Jurkat, Clone E6-1 (cell line): Measurements from ENCODE around the gene MYO5B.

Source experiments
- DNase-seq: peaks from one replicate; pipeline ENCODE4 v3.0.0-alpha.2; 2011; ENCODE audit warnings: low read depth, low spot score
- H3K4me3 ChIP-seq: 2 replicates; pipeline ENCODE4 v1.5.1; 2011; ENCODE audit warnings: mild to moderate bottlenecking, low read length, control low read depth, moderate library complexity

Gene MYO5B

DNA sequence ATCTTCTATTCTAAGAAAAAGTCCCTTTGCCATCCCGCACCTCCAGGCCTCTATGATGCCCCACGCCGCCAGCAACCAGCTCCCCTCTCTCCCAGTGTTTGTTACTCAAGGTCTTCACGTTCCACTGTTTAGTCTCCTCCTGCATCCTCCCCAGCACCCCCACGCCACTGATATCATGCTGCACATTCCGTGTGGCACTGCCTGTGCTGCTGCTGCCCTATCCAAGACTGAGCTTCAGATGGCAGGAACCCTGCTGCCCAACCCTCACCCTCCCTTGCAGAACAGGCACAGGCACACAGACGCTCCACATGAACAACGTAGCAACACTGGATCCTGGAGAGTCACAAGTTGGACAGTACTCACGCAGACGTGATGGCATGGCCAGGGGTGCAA, 35.3 kb downstream of the MYO5B start:
- no peak for DNase-seq
- H3K4me3 ChIP-seq = no peak overlapping the region

DNA sequence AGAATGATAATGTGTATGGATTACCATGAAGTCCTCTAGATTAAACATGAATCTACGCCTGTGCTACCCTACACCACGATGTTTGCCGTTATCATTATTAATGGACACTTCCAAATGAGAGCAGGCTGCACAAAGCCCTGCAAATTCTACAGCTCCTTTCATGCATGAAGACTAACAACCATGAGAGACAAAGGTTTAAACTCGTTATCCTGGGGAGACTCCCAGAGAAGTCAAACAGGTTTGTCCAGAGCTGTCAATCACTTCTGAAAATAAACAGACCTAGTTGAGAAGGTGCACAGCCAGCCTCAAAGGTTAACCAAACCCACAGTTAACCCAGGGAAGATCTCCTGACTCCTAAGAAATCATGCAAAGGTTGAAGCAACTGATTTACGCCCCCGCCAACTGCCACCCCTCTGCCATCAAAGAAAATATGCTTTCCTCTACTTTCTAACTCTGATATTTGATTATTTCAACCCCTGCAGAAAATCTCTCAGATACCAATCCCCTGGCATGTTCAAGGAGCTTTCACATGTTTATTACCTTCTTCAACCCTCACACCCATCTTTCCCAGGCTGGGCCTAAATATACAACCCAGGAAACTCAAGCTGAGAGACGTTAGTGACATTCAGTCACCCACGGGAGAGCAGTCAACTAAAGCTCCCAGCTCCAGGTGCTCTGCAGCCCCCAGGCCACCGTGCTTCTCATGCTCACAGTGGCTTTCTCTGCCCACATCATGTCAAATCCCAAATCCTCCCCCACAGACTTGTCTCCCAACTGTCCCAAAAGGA, 35.9 kb downstream of the MYO5B start:
- H3K4me3 ChIP-seq = no peak overlapping the region
- DNase-seq = no peak

DNA sequence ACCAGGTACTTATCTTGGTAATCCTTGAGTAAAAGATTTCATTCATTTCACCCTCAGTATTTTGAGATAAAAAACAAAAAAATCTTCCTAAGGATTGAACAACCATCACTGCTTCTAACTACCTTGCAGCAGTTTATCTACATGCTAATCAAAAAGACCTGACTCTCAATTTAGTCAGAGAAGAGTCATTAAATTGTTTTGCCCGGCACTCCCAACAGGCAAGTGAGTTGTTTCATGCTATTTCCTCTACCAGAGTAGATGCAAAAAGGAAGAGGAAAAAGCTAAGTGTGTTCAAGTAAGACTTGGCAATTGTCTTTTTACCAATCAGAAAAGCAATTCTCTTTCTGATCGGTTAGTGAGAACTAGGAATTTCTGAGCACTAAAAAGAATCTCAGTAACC, 39.5 kb downstream of the MYO5B start:
- no peak for DNase-seq
- no peak overlapping the region for H3K4me3 ChIP-seq

DNA sequence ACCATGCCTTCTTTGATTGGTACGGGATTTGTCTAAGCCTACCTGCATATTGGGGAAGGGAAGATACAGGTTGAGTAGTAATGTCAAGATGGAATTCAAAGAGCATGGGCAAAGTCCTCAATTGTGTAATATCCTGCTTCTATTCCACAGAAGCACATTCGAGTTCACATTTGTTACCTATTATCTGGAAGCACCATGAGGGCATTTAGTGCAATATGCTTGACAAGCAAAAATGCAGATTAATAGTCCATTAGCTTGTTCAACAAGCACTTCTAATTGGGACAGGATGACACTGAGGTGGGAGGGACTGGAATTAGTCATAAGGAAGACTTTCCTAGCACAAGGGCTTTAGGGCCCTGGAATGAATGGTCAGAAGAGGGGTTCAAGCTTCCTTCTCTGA, 40.5 kb downstream of the MYO5B start:
- H3K4me3 ChIP-seq = no peak overlapping the region
- no peak for DNase-seq

DNA sequence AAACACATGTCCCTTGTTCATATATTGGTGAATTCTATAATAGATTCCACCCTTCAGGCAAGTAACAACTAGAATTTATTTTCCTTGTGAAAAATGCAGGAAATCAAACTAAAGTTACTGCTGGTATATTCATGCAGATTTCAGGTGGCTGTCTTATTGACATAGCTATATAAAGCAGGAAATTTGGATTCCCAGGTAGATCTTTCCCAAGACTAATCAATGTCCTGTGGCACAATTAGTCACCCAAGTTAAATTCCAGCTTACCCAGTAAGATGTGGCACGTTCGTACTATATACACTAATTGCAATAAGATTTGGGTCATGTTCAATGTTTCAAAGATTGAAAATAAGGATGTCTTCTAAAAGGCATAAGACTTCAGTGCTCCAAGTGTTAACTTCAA, 42.0 kb downstream of the MYO5B start:
- no peak overlapping the region for H3K4me3 ChIP-seq
- DNase-seq = no peak

DNA sequence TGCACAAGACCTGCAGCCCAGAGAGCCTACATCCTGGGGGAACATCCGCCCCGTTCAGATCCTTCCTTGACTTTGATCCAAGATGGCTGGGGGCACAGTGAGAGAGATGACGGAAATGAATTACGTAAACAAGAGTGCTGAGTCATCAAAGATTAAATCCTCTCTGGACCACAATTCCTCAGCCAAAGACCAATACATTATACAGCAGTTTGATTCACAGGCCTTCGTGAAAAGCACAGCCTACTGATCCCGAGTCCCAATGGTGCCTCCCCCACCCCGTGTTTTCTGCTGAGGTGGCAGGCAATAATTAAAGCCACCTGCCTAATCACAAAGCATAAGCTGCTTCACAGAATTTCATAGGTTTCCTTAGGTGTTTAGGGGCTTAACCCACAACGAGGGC, 43.0 kb downstream of the MYO5B start:
- DNase-seq = no peak
- H3K4me3 ChIP-seq = no peak overlapping the region

DNA sequence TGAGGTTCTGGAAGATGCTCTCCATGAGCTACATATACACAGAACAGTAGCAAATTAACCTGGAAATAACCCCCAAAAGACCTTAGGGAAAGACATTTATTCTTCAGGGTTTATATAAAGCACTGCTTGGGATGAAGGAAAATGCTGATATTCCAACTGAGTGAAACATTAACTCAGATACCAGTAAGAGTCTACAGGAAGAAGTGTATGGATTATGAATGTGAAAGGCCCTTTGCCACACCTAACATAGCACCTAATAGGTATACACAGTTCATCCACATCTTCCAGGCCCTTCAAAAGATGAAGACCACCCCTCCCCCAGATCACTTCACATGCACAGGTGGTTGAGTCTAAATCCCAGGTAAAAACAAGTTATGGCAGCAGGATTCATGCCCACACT, 50.4 kb downstream of the MYO5B start:
- DNase-seq = no peak
- H3K4me3 ChIP-seq = no peak overlapping the region

DNA sequence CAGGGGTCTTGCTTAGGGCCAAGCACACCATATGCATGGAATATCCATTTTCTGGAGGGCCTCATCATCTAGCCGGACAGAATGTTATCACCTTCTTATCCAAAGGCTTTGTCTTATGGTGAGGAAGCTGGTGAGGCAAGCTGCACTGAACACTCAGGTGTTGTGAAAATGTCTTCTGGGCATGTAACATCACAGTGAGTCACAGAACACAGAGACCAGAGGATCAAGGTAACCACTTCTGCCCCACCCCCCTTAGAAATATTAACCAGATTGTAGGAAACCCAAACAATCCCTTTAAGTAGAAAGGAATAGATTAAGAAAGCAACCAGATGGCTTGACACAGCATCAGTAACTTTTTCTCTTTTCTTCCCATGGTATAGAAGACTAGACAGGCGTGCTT, 51.1 kb downstream of the MYO5B start:
- no peak for DNase-seq
- no peak overlapping the region for H3K4me3 ChIP-seq

DNA sequence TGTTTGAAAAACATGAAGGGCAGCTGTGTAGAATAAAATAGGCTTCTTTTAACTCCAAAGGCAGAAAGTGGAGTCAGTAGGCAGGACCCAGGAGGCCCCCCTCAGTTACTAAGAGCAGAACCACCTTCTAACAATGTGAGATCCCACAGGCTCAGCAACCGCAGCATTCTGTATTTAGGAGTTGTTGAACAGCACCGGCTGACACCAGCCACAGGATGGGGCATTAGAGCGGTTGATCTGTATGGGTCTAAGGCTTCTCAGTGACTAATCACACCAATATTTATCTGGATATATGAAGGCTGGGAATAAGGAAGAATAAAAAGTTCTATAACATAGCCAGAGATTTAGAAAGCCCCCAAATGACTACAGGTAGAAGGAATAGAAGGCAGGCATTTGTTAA, 51.7 kb downstream of the MYO5B start:
- DNase-seq = no peak
- no peak overlapping the region for H3K4me3 ChIP-seq

DNA sequence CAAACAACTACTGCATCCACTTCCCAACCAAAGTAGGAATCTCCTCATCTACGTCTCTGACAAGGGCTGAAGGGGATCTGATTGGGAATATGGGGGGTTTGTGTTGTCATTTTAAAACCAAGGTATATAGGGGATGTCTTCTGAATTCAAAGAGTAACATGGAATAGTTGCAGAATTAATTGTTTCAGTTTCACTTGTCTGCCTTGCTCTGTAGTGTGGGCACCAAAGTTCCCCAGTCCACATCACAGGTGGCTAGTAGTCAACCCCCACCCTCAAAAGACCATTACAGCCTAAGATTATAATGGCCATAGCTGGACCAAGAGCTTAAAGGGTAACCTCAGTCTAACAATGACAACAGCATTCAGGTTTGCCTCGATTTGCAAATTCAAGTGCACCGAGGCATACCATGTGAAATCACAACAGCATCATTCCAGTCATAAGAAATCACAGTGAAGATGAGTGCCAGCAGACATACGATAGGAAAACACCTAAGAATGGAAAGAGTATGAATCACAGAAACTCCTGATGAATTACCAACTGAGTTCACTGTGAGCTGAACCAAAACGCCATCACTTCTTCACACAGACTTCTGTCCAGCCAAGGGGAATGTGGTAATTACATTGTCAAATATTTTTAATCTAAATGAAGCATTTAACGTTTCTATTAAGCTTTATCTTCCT, 52.4 kb downstream of the MYO5B start:
- DNase-seq = no peak
- no peak overlapping the region for H3K4me3 ChIP-seq

DNA sequence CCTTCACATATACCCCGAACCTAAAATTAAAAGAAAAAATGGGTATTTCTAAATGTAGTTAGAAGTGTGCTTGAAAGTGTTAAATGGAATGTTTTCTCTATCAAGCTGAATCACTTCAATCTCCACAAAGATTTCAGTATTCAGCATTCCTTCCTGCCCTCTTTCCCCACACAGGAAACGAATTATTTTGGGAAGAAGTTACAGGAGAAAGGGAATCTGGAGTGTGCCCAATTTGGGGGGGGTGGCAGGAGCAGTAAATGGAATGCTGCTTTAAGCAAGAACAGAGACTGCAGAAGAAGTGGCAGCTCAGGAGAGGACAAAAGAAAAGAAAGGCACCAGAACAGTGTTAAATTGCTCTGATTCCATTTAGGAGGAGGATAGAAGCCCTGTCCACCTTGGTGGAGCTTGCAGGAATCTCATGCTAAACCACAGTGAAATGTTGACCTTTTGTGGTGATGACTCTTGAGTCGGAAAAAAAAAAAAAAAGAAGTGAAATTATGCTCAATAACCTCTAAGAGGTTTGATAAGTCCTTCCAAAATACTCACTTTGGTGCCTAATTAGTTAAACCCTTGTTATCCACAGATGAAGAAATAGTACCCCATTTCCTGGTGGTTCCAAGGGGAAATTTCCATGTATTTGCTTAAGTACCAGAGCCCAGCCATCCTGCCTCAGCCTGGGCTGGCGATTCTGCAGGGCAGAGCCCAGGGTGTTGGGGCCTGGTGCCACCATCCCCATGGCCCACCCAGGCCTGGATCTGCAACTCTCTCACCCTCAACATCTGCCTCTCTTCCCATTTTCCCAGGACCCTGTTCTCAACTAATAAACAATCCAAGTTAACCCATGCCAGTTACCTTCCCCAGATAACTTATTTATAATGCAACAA, 56.5 kb downstream of the MYO5B start:
- no peak overlapping the region for H3K4me3 ChIP-seq
- DNase-seq = no peak

DNA sequence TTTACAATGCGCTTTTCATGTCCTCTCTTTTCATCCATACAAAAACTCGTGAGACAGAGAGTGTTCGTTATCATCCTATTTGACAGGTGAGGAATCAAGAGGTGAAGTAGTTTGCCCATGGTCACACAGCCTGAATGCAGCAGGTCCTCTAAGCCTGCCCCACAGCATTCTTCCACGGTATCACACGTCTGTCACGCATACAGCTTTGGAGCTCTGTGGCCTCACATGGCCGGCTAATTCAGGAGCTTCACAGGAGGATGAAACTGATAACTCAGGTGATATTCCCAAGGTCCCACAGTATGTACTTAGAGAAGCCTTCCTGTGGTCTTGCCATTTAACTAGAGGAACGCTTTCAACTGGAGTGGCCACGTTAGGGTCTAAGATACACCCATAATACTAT, 59.0 kb downstream of the MYO5B start:
- no peak overlapping the region for H3K4me3 ChIP-seq
- no peak for DNase-seq

DNA sequence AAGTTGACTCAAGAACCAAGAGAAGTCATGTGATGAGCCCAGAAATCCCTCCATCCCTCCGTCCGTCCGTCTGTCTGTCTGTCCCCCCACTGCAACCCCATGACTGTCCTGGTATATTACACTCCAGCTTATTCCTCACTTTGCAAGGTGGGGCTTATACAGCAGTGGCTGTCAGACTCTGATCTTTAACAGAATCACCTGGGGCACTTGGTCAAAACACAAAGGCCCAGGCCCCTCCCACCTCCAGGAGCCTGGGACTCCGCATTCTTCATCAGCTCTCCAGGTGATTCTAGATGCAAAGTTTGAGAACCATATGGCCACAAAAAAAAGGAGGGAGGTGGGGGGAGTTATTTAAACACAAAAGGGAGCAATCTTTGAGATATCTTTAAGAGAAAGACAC, 61.4 kb downstream of the MYO5B start:
- no peak for DNase-seq
- H3K4me3 ChIP-seq = no peak overlapping the region

DNA sequence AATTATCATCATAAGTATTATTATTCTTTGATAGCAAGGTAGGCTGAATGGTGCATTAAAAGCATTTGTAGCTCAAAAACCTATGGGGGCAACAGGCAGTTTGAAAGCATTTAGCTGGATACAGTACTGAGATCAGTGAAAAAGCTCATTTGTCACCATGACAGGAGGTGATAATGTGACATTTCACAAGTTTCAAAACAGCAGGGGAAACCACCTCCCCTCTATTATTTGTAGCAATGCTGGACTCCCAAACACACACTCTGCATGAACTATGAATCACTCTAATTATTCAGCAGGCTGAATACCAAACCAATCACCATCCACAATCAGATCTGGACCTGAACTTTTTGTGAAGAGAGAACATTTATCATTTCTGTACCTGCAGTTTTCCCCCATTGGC, 63.4 kb downstream of the MYO5B start:
- no peak for DNase-seq
- no peak overlapping the region for H3K4me3 ChIP-seq

DNA sequence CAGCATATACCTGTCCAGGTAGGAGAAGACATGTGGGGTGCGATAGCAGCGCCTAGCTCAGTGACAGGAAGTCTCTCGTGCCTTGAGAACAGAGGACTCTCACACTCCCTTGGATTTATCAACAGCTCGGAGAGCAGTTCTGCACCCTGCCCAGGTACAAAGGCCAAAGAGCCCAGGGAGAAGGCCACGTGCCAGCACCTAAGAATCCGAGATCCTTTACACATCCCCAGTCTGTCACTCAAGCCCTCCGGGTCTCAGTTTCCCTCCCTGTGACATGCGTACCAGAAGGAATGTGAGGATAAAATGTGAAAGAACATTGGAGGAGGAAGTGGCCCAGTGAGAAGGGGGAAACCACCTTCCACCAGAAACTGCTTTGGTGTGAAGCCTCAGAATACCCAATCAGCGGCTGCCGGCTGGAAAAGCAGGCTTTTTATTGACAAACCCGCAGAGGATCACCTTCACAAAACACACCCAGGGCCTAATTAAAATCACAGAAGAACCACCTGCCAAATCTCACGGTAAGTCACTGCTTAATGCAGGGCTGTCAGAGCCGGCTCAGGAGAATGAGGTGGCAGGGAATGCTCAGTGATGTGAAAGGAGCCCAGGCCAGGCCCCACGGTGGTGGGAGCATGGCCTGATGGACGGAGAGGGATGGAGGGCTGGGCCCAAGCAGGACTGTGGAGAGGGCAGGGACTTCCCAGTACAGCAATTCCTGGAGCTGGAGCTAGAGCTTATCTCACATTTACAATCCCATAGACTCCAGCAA, 66.3 kb downstream of the MYO5B start:
- no peak overlapping the region for H3K4me3 ChIP-seq
- DNase-seq = no peak

DNA sequence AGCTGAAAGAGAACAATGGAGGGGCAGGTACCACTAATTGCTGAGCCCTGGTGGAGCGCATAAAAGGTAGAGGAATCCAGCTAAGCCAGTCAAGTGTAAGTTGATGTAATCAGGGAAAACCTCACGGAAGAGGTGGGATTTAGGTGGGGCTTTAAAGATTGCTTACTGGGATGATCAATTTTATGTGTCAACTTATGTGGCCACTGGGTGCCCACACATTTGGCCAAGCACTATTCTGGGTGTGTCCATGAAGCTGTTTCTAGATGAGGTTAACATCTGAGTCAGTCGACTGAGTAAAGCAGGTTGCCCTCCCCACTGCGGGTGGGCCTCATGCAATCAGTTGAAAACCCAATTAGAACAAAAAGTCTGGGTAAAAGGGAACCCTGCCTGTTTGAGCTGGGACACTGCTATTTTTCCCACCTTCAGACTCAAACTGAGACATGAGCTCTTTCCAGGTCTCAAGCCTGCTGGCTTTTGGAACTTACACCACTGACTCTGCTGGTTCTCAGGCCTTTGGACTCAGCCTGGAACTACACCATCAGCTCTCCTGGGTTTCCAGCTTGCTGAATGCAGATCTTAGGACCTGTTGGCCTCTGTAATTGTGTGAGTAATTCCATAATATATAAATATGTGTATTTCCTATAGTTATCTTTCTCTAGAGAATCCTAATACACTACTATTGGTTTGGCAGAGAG, 67.3 kb downstream of the MYO5B start:
- H3K4me3 ChIP-seq = no peak overlapping the region
- no peak for DNase-seq

DNA sequence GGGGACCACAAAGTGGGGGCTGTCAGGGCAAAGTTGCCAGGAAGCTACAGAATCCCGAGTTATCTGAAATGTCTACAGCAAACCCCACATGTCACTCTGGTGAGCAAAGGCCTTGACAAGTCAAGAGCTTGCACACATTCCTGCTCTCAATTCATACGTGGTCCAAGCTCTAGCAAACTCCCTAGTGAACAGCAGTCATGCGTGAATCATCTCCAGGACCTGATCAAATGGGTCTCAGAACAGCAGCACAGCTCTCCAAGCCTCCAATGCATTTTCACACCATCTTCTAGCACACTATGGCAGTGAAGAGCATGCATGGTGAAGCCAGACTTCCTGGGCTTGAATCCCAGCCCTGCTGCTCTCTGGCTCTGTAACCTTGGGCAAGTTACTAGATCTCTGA, 68.5 kb downstream of the MYO5B start:
- H3K4me3 ChIP-seq = no peak overlapping the region
- DNase-seq = no peak

DNA sequence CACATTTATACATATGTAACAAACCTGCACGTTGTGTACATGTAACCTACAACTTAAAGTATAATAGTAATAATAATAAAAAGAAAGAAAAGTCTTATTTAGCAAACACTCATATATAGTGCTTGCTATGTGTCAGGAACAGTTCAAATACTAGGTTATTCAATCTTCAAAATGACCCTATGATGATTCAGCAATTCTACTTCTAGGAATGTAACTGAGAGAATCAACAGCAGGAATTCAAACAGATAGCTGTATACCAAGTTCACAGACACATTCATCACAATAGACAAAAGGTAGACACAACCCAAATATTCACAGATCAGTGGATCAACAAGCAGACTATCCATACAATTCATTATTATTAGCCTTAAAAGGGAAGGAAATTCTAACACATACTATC, 69.5 kb downstream of the MYO5B start:
- no peak for DNase-seq

DNA sequence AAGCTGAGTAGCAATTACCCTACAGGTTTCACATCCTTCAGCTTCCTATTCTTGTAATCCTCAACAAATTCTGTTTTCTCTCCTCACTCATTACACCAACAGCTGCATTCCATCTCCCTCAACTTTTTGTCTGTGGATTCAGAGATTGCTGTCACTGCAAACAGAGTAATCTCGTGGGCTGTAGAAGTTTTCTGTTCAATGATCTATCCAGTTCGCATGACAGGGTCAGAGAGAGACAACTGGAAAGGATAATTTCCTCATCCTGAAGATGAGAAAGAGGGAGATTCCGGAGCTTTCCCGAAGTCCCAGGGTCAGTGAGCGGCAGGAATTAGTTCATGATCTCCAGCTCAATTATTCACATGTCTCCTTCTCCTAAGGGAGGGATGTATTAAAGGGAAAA, 75.7 kb downstream of the MYO5B start:
- H3K4me3 ChIP-seq = no peak overlapping the region
- no peak for DNase-seq

More for the DNA sequence above, 69.5 kb downstream of the MYO5B start:
- H3K4me3 ChIP-seq = no peak overlapping the region
